ENCODE measurements around the gene TEX101. TPM values are rescaled to one million over a fixed set of nuclear protein-coding genes. Genes with fewer than 3 reads are reported as not detected.

Gene TEX101
- total RNA-seq, 5 donors from 2014 or later (not counting 1 experiment from before 2014, with no cell fraction given): not detected

DNA sequence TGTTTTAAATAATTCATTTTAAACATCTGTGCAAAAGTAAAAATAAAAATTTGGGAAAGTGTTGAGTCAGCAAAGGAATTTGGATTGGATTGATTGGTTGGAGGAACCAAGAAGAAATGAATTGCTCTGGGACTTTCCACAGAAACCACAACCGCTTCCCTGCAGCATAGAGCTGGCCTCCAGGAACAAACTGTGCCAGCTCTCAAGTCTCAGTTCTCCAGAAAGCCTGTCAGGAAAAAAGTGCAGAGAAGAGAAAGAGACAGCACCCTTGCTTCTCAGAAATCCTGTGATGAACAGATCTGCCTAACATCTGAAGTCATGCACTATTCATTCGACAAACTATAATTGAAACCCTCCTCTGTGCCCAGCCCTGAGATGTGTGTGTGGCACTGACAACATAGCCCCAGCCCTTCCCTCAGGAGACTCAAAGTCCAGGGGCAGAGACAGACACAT is 35.9 kb downstream of the TEX101 start:
- Histone ChIP-seq H3K36me3 (ENCODE audit: control insufficient read depth in 2 of 2, extremely low read depth in 1 of 2, insufficient read depth in 1 of 2, low read length in 1 of 2) (no peaks in the 10 kb centered on the region), H3K4me3 (ENCODE audit: control insufficient read depth in 1 of 2, extremely low read depth in 1 of 2, low read length in 1 of 2) (no peak overlapping the region), H3K27ac (ENCODE audit: low read length) (no peak overlapping the region), H3K9me3 (no peaks in the 10 kb centered on the region), H3K4me1 (ENCODE audit: control insufficient read depth in 1 of 2, extremely low read depth in 1 of 2, insufficient read depth in 2 of 2, low read length in 2 of 2) (peaks cover 0 to 7% of the 10 kb centered on the region in 2 experiments), H3K27me3 (replicated peaks in 1 of 2; ENCODE audit: control insufficient read depth in 2 of 2, extremely low read depth in 1 of 2, insufficient read depth in 2 of 2, low read length in 1 of 2) (no peaks in the 10 kb centered on the region)
- Mint-ChIP-seq H3K27me3 (no peaks in the 10 kb centered on the region), H3K4me1 (peaks cover 9 to 20% (median 19%) of the 10 kb centered on the region in 3 donors), H3K36me3 (peaks cover 5% of the 10 kb centered on the region), H3K9me3 (peaks cover 0 to 6% (median 0%) of the 10 kb centered on the region in 3 donors), H3K27ac (peak overlapping the region in 1 of 2 donors; percentile 72), H3K4me3 (no peak overlapping the region)
- peak in 1 of 4 experiments; percentile 42 for ATAC-seq (replicated peaks in 1 of 4)
- 86% methylated on average over 2 of the region's 2 CpGs for WGBS (ENCODE audit: insufficient coverage)
- no peak for DNase-seq
- CTCF ChIA-PET: interaction anchor here in 1 of 2 donors (1.1 kb wide), 1 partner anchor 69 kb away, joined by 5 read pairs; no protein-coding TSS in a partner anchor
- POLR2A ChIA-PET: no interaction called here

DNA sequence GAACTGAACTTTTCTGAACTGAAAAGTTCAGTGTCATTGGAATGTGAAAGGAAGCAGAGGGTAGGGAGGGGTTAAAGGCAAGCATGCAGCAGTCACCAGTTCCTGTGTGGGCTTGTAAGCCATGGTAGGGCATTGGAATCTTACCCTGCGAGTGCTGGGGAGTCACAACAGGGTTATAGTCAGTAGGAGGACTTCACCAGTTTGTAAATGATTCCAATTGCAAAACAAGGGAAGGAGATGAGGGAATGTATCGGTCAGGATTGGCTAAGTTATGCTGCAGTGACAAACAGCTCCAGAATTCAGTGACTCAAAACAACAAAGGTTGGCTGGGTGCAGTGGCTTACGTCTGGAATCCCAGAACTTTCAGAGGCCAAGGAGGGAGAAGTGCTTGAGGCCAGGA is 37.9 kb downstream of the TEX101 start:
- no peak overlapping the region for H3K27ac Mint-ChIP-seq
- ChIA-PET CTCF (interaction anchor here in 1 of 2 donors (1.6 kb wide), 1 partner anchor 67 kb away, joined by 4 read pairs; no protein-coding TSS in a partner anchor), POLR2A (no interaction called here)
- Histone ChIP-seq H3K27ac (ENCODE audit: low read length) (no peak overlapping the region), H3K4me1 (ENCODE audit: control insufficient read depth in 1 of 2, extremely low read depth in 1 of 2, insufficient read depth in 2 of 2, low read length in 2 of 2) (no peaks in the 10 kb centered on the region), H3K9me3 (no peaks in the 10 kb centered on the region), H3K36me3 (ENCODE audit: control insufficient read depth in 2 of 2, extremely low read depth in 1 of 2, insufficient read depth in 1 of 2, low read length in 1 of 2) (no peaks in the 10 kb centered on the region), H3K4me3 (ENCODE audit: control insufficient read depth in 1 of 2, extremely low read depth in 1 of 2, low read length in 1 of 2) (no peak overlapping the region), H3K27me3 (replicated peaks in 1 of 2; ENCODE audit: control insufficient read depth in 2 of 2, extremely low read depth in 1 of 2, insufficient read depth in 2 of 2, low read length in 1 of 2) (no peaks in the 10 kb centered on the region)
- 60% methylated on average over 2 of the region's 3 CpGs for WGBS (ENCODE audit: insufficient coverage)
- H3K4me3 Mint-ChIP-seq: no peak overlapping the region
- H3K9me3 Mint-ChIP-seq: peaks cover 0 to 6% (median 0%) of the 10 kb centered on the region in 3 donors
- DNase-seq: no peak
- peaks cover 5% of the 10 kb centered on the region for H3K36me3 Mint-ChIP-seq
- H3K27me3 Mint-ChIP-seq: no peaks in the 10 kb centered on the region
- peaks cover 0 to 8% (median 7%) of the 10 kb centered on the region in 3 donors for H3K4me1 Mint-ChIP-seq
- no peak for ATAC-seq (replicated peaks in 1 of 4)

DNA sequence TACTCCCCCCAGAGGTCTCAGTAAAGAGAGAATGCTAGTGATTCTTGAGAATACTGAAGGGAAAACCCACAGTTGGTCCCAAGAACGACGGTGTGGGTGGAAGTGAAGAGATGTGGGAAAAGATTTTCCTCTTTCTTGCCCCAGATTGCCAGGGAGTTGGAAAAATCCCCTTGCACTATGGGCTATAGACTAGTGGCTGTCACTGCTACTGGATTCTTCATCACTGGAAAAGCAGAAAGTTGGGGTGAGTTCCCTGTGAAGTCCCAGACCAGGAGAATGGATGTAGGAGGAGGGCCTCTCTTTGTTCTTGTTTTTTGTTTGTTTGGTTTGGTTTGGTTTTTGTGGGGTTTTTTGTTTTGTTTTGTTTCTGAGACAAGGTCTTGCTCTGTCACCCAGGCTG is 39.3 kb downstream of the TEX101 start:
- H3K36me3 Mint-ChIP-seq: peaks cover 5% of the 10 kb centered on the region
- ChIA-PET POLR2A (no interaction called here), CTCF (interaction anchor here in 1 of 2 donors (1.6 kb wide), 1 partner anchor 65 kb away, joined by 4 read pairs; no protein-coding TSS in a partner anchor)
- DNase-seq (no peak), ATAC-seq (replicated peaks in 1 of 4) (no peak)
- no peaks in the 10 kb centered on the region for H3K9me3 ChIP-seq
- H3K27me3 Mint-ChIP-seq: no peaks in the 10 kb centered on the region
- H3K4me1 Mint-ChIP-seq: peaks cover 0 to 8% (median 7%) of the 10 kb centered on the region in 3 donors
- no peak overlapping the region for H3K27ac Mint-ChIP-seq
- no peak overlapping the region for H3K27ac ChIP-seq (ENCODE audit: low read length)
- no peak overlapping the region for H3K4me3 ChIP-seq (ENCODE audit: control insufficient read depth in 1 of 2, extremely low read depth in 1 of 2, low read length in 1 of 2)
- no peaks in the 10 kb centered on the region for H3K4me1 ChIP-seq (ENCODE audit: control insufficient read depth in 1 of 2, extremely low read depth in 1 of 2, insufficient read depth in 2 of 2, low read length in 2 of 2)
- WGBS (ENCODE audit: insufficient coverage): 60% methylated on average over 2 of the region's 2 CpGs
- no peak overlapping the region for H3K4me3 Mint-ChIP-seq
- no peaks in the 10 kb centered on the region for H3K36me3 ChIP-seq (ENCODE audit: control insufficient read depth in 2 of 2, extremely low read depth in 1 of 2, insufficient read depth in 1 of 2, low read length in 1 of 2)
- H3K9me3 Mint-ChIP-seq: peaks cover 0 to 6% (median 0%) of the 10 kb centered on the region in 3 donors
- H3K27me3 ChIP-seq (replicated peaks in 1 of 2; ENCODE audit: control insufficient read depth in 2 of 2, extremely low read depth in 1 of 2, insufficient read depth in 2 of 2, low read length in 1 of 2): no peaks in the 10 kb centered on the region

DNA sequence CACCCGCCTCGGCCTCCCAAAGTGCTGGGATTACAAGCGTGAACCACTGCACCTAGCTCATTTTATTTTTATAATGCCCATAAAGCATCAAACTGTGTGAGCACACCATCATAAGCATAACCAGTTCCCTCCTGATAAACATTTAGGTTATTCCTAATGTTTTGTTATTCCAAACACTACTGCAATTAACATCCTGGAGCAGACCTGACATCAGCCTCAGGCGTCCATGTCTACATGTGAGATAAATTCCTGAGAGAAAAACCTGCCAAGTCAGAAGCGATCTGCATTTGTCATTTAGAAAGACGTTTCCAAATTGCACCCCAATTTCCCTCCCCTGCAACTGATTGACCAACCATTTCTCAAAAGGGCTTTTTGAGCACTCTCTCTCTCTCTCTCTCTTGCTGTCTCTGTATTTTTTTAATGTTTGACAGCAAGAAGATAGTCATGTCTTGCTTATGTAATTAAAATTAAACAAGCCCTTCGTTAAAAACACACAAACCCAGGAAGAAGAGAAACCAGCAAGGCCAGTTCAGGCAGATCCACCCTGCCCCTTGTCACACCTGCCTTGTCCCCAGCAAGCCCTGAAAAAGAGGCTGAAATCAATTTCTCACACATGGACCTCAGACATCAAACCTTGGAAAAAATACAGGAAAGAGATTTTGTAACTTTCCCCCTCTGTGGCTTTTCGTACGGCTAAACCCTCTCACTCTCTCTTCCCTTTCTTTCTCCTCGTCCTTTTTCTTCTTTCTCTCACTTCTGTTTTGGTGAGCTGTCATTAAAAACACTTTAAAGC is 40.8 kb downstream of the TEX101 start:
- Mint-ChIP-seq H3K4me3 (no peak overlapping the region), H3K27ac (no peak overlapping the region), H3K4me1 (peaks cover 0 to 6% (median 5%) of the 10 kb centered on the region in 3 donors), H3K36me3 (peaks cover 5% of the 10 kb centered on the region), H3K27me3 (no peaks in the 10 kb centered on the region), H3K9me3 (peaks cover 0 to 6% (median 0%) of the 10 kb centered on the region in 3 donors)
- DNase-seq: no peak
- Histone ChIP-seq H3K4me1 (ENCODE audit: control insufficient read depth in 1 of 2, extremely low read depth in 1 of 2, insufficient read depth in 2 of 2, low read length in 2 of 2) (no peaks in the 10 kb centered on the region), H3K27me3 (replicated peaks in 1 of 2; ENCODE audit: control insufficient read depth in 2 of 2, extremely low read depth in 1 of 2, insufficient read depth in 2 of 2, low read length in 1 of 2) (no peaks in the 10 kb centered on the region), H3K27ac (ENCODE audit: low read length) (no peak overlapping the region), H3K36me3 (ENCODE audit: control insufficient read depth in 2 of 2, extremely low read depth in 1 of 2, insufficient read depth in 1 of 2, low read length in 1 of 2) (no peaks in the 10 kb centered on the region), H3K9me3 (no peaks in the 10 kb centered on the region), H3K4me3 (ENCODE audit: control insufficient read depth in 1 of 2, extremely low read depth in 1 of 2, low read length in 1 of 2) (no peak overlapping the region)
- POLR2A ChIA-PET: no interaction called here
- no peak for ATAC-seq (replicated peaks in 1 of 4)
- 94% methylated on average over 5 of the region's 10 CpGs for WGBS (ENCODE audit: insufficient coverage)
- CTCF ChIA-PET: interaction anchor here (0.6 to 1.0 kb wide), 3 partner anchors 17 to 138 kb away, joined by 3 to 7 read pairs (median 4); no protein-coding TSS in a partner anchor

DNA sequence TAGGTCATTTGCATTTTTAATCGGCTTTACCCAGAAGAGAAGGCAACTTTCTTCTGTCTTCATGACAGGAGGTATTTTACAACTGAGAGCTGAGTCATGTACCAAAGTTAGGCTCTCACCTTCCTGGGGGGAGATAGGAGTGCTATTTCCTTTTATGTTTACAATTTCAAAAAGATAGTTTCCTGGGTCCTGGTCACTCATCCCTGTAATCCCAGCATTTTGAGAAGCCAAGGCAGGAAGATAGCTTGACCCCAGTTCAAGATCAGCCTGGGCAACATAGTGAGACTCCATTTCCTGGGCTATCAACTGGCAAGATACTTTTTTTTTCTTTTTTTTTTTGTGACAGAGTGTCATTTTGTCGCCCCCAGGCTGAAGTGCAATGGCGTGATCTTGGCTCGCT is 43.1 kb downstream of the TEX101 start:
- DNase-seq: no peak
- Histone ChIP-seq H3K27me3 (replicated peaks in 1 of 2; ENCODE audit: control insufficient read depth in 2 of 2, extremely low read depth in 1 of 2, insufficient read depth in 2 of 2, low read length in 1 of 2) (no peaks in the 10 kb centered on the region), H3K4me1 (ENCODE audit: control insufficient read depth in 1 of 2, extremely low read depth in 1 of 2, insufficient read depth in 2 of 2, low read length in 2 of 2) (peaks cover 3 to 11% of the 10 kb centered on the region in 2 experiments), H3K36me3 (ENCODE audit: control insufficient read depth in 2 of 2, extremely low read depth in 1 of 2, insufficient read depth in 1 of 2, low read length in 1 of 2) (peaks cover 0 to 5% of the 10 kb centered on the region in 2 donors), H3K27ac (ENCODE audit: low read length) (no peak overlapping the region), H3K4me3 (ENCODE audit: control insufficient read depth in 1 of 2, extremely low read depth in 1 of 2, low read length in 1 of 2) (no peak overlapping the region), H3K9me3 (no peaks in the 10 kb centered on the region)
- ChIA-PET POLR2A (interaction anchor here in 1 of 2 donors (0.5 to 0.7 kb wide), 3 partner anchors 43 to 297 kb away, joined by 3 to 5 read pairs (median 3); partner anchors contain the start of gene SMG9), CTCF (interaction anchor here in 1 of 2 donors (1.6 kb wide), 1 partner anchor 11 kb away, joined by 7 read pairs; no protein-coding TSS in a partner anchor)
- Mint-ChIP-seq H3K4me3 (no peak overlapping the region), H3K36me3 (peaks cover 6% of the 10 kb centered on the region), H3K9me3 (no peaks in the 10 kb centered on the region), H3K27ac (no peak overlapping the region), H3K4me1 (peaks cover 17 to 19% (median 19%) of the 10 kb centered on the region in 3 donors), H3K27me3 (no peaks in the 10 kb centered on the region)
- no peak for ATAC-seq (replicated peaks in 1 of 4)
- WGBS (ENCODE audit: insufficient coverage): 100% methylated on average over 1 of the region's 4 CpGs

DNA sequence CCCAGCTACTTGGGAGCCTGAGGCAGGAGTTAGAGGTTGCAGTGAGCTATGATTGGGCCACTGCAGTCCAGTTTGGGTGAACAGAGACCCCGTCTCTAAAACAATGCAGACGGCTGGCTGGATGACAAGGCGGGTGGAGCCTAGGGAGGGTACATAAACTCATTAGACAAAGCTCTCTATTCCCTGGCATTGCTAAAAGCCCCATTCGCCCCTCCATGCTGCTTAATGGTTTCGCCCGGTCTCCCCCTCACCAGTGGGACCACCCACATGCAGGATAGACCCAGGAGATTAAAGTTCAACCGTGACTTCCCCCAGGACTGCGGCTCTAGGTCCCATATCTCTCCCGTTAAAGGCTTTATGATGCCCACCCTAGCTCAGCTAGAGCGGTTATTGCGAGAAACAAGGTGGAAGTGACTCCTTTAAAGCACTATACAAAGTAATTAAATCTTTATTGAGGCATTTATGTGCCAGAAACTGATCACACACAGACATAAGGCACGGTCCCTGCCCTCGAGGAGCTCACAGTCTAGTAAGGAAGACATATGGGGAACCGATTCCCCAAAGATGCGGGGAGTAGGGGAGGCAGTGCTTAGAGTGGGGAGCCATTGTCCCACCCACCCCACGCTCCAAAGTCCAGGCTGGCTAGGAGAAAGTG is 45.8 kb downstream of the TEX101 start:
- no peak overlapping the region for H3K27ac ChIP-seq (ENCODE audit: low read length)
- Mint-ChIP-seq H3K27me3 (no peaks in the 10 kb centered on the region), H3K9me3 (no peaks in the 10 kb centered on the region), H3K4me3 (peak overlapping the region in 1 of 3 donors; percentile 41), H3K36me3 (peaks cover 6% of the 10 kb centered on the region), H3K4me1 (peaks cover 31 to 35% (median 33%) of the 10 kb centered on the region in 3 donors), H3K27ac (no peak overlapping the region)
- POLR2A ChIA-PET: interaction anchor here in 1 of 2 donors (0.6 kb wide), 1 partner anchor 65 kb away, joined by 3 read pairs; no protein-coding TSS in a partner anchor
- H3K36me3 ChIP-seq (ENCODE audit: control insufficient read depth in 2 of 2, extremely low read depth in 1 of 2, insufficient read depth in 1 of 2, low read length in 1 of 2): peaks cover 0 to 5% of the 10 kb centered on the region in 2 donors
- H3K9me3 ChIP-seq: no peaks in the 10 kb centered on the region
- no peak for DNase-seq
- ATAC-seq (replicated peaks in 1 of 4): no peak
- H3K27me3 ChIP-seq (replicated peaks in 1 of 2; ENCODE audit: control insufficient read depth in 2 of 2, extremely low read depth in 1 of 2, insufficient read depth in 2 of 2, low read length in 1 of 2): no peaks in the 10 kb centered on the region
- 96% methylated on average over 5 of the region's 16 CpGs for WGBS (ENCODE audit: insufficient coverage)
- CTCF ChIA-PET: interaction anchor here in 1 of 2 donors (0.9 to 1.0 kb wide), 2 partner anchors 14 to 47 kb away, joined by 3 to 5 read pairs; no protein-coding TSS in a partner anchor
- H3K4me3 ChIP-seq (ENCODE audit: control insufficient read depth in 1 of 2, extremely low read depth in 1 of 2, low read length in 1 of 2): no peak overlapping the region
- H3K4me1 ChIP-seq (ENCODE audit: control insufficient read depth in 1 of 2, extremely low read depth in 1 of 2, insufficient read depth in 2 of 2, low read length in 2 of 2): peaks cover 10 to 33% of the 10 kb centered on the region in 2 experiments

Data from T-cell (primary cell).